Activated T-cell treated with anti-CD3 and anti-CD28 coated beads for 4 hours (primary cell): ENCODE data around the gene LCOR.
"Not testable (repeated sequence)": the region's sequence is repeated elsewhere in the genome, so short reads cannot be mapped to it uniquely, and the experiment has no call there.

ENCODE experiments used
- DNase-seq: peaks from one replicate; pipeline ENCODE4 v3.0.0-alpha.2; 2020

The LCOR gene

GRCh38 chr10:96831867-96832720 lies at the start of gene LCOR:
Gene LCOR, plus strand, starts transcription at chr10:96832298. Its CDS starts 116,760 bp downstream, at chr10:96949058.
- DNase-seq = peak; percentile 69

- no peak for DNase-seq
Observed at GRCh38 chr10:96784253-96784652, 47.8 kb upstream of the LCOR start.

- DNase-seq = no peak
Observed at GRCh38 chr10:96789571-96790108, 42.5 kb upstream of the LCOR start.

- DNase-seq = no peak
Observed at GRCh38 chr10:96791902-96792301, 40.2 kb upstream of the LCOR start.

- DNase-seq = no peak
Observed at GRCh38 chr10:96794836-96795733, 37.0 kb upstream of the LCOR start.

- DNase-seq = no peak
Observed at GRCh38 chr10:96797485-96797884, 34.6 kb upstream of the LCOR start.

GRCh38 chr10:96803288-96803664 lies 28.8 kb upstream of the LCOR start:
- no peak for DNase-seq

GRCh38 chr10:96814264-96814663 lies 17.8 kb upstream of the LCOR start:
- DNase-seq = no peak

- DNase-seq = not testable (repeated sequence)
Observed at GRCh38 chr10:96818971-96819370, 13.1 kb upstream of the LCOR start.

GRCh38 chr10:96820765-96821164 lies 11.3 kb upstream of the LCOR start:
- no peak for DNase-seq

GRCh38 chr10:96826438-96826837 lies 5.7 kb upstream of the LCOR start:
- no peak for DNase-seq

GRCh38 chr10:96828609-96829008 lies 3.5 kb upstream of the LCOR start:
- DNase-seq = no peak

- no peak for DNase-seq
Observed at GRCh38 chr10:96829029-96829773, 2.9 kb upstream of the LCOR start.

GRCh38 chr10:96830511-96831199 lies 1.4 kb upstream of the LCOR start:
- peak; percentile 79 for DNase-seq

GRCh38 chr10:96831200-96831866 lies 765 bp upstream of the LCOR start:
- no peak for DNase-seq

- peak; percentile 82 for DNase-seq
Observed at GRCh38 chr10:96832721-96833219, 672 bp downstream of the LCOR start.

GRCh38 chr10:96833220-96834001 lies 1.3 kb downstream of the LCOR start:
- no peak for DNase-seq

GRCh38 chr10:96834120-96834519 lies 2.0 kb downstream of the LCOR start:
- DNase-seq = no peak

GRCh38 chr10:96835899-96836298 lies 3.8 kb downstream of the LCOR start:
- DNase-seq = no peak

- no peak for DNase-seq
Observed at GRCh38 chr10:96838529-96838928, 6.4 kb downstream of the LCOR start.
